GM18505 (cell line): ENCODE data around the gene MORF4L1.
"Not testable (repeated sequence)": the region's sequence is repeated elsewhere in the genome, so short reads cannot be mapped to it uniquely, and the experiment has no call there.

ENCODE experiments used
- ATAC-seq: cut with Tn5 transposase; IDR thresholded peaks from one replicate; pipeline ENCODE4 v1.9.1; 2021; ENCODE audit not compliant: unreplicated experiment
- POLR2A ChIP-seq: IDR thresholded peaks from 4 replicates; pipeline ENCODE4 v1.6.1; 2011; ENCODE audit warnings: borderline replicate concordance; ENCODE audit not compliant: insufficient read depth, insufficient read length; ENCODE audit errors: extremely low read depth

Gene MORF4L1

DNA sequence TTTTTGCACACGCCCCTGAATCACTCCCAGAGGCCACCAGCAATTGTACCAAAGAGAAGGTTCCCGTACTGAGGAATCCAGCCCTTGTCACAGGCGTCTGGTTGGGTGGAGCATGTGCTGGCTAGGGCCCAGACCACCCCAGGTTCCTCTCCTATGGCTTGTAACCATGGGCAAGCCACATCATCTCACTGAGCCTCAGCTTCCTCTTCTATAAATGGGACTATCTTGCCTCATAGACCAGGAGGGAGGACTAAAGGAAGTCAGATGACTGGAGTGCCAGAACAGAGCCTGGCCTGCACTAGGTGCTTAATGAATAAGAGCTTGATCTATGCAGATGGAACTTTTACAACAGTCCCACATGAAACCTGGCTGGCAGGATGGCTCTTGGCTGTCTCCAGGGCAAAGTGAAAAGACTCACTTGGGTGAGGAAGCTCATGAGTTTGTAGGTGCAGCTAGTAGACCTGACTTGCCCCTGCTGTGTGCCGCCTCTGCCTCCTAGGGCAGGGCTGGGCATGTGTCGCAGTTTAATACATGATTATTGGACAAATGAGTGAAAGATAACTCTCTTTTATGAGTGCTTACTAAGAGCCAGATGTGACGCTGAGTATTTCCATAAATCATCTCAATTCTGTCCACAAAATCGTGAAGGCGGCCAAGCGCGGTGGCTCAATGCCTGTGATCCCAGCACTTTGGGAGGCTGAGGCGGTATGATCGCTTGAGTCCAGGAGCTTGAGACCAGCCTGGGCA, 42.8 kb downstream of the MORF4L1 start:
- no peak for TF ChIP-seq POLR2A
- ATAC-seq: no peak

DNA sequence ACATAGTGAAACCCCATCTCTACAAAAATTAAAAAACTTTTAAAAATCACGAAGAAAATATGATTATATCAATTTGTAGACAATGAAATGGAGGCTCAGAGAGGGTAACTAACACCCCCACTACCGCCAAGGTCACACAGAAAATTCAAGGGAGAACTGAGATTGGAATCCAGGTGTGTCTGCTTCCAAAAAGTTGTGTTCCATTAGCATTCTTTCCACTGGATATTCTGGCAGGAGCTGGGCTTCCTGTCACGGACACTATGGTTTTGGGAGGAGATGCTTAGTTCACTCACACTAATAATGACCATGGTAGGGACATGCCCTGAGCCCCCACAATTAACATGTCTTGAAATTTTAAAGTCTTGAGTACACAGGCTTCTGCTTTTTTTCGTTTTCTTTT, 43.4 kb downstream of the MORF4L1 start:
- no peak for TF ChIP-seq POLR2A
- no peak for ATAC-seq

DNA sequence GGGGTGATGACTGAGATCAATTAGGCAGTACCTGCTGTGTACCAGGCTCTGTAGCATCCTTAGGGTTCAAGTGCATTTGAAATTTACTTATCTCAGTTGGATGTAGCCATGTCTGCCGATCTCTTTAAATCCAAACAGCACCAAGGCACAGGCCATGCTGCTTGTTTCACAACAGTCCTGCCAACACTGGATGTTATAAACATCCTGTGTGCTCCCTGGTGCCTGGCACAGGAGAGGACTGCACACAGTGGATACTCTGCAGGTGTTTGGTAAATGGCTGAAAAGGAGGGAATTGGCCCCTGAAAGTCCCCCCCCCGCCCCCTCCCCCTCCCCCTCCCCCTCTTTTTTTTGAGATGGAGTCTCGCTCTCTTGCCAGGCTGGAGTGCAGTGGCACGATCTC, 45.2 kb downstream of the MORF4L1 start:
- no peak for TF ChIP-seq POLR2A
- ATAC-seq: no peak

DNA sequence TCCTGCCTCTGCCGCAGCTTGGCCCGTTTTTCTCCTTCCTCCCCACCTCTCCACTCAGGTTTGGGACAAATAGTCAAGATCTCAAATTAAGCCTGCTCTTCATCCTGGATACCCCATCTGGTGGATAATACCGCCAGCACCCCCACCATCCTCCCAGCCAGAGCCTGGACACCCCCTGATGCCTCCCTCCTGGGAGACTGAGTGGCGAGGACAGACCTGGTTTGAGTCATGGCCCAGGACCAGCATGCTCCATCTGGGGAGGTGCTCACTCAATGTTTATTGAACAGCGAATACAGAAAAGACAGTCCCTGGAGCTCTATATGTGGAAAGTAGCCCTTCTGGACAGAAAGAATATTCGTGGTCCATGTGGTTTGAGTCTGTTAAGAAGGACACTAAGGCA, 48.8 kb downstream of the MORF4L1 start:
- no peak for ATAC-seq
- TF ChIP-seq POLR2A: peak; percentile 45

DNA sequence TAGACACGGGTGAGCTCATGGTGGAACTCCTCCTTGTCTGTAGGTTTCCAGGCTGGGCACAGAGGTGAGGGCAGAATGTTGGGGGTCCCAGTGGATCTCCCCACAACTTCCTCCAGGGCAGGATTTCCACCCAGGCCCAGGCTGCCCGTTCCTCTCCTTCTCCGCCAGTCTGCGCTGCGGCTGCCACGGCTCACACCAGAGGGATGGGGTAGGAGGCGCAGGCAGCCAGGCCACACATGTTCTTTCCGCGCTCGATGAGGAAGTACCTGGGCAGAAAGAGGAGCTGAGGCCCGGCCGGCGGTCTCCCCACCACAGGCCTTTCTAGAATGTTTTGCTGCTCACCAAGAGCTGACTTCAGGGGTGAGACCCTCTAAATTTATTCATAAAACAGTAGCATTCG, 49.2 kb downstream of the MORF4L1 start:
- no peak for ATAC-seq
- peak; percentile 1 for TF ChIP-seq POLR2A

DNA sequence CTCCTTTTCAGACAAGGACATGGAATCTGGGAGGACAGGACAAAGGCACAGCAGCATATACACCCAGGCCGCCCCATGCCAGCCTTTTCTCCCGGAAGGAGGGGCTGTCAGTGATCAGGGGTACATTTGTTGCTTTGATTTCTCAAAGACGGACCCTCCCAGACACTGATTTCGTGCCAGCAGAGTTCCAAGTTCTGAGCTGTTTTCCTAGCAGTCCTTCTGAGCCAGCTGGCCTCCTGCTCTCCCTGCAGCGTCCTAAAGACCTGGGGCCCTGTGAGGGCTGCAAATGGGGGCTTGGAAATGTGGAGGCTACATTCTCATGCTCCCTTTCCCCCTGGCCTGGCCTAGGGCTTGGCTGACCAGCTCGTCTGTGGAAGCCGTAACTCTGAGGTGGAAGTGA, 49.8 kb downstream of the MORF4L1 start:
- no peak for ATAC-seq
- peak; percentile 33 for TF ChIP-seq POLR2A

DNA sequence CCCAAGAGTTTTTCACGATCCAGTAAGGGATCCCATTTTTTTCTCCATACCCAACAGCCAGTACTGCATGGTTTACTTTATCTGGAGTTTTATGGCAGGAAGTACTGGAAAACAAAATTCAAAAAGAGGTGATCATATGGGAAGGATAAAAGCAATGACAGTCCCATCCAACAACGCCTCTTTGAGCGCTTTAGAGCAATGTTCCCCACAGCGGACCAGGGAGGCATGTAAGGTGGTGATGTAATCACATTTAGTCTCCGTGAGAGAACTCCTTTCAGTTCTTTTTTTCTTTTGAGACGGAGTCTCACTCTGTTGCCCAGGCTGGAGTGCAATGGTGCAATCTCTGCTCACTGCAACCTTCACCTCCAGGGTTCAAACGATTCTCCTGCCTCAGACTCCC, 50.3 kb downstream of the MORF4L1 start:
- no peak for TF ChIP-seq POLR2A
- ATAC-seq: no peak

DNA sequence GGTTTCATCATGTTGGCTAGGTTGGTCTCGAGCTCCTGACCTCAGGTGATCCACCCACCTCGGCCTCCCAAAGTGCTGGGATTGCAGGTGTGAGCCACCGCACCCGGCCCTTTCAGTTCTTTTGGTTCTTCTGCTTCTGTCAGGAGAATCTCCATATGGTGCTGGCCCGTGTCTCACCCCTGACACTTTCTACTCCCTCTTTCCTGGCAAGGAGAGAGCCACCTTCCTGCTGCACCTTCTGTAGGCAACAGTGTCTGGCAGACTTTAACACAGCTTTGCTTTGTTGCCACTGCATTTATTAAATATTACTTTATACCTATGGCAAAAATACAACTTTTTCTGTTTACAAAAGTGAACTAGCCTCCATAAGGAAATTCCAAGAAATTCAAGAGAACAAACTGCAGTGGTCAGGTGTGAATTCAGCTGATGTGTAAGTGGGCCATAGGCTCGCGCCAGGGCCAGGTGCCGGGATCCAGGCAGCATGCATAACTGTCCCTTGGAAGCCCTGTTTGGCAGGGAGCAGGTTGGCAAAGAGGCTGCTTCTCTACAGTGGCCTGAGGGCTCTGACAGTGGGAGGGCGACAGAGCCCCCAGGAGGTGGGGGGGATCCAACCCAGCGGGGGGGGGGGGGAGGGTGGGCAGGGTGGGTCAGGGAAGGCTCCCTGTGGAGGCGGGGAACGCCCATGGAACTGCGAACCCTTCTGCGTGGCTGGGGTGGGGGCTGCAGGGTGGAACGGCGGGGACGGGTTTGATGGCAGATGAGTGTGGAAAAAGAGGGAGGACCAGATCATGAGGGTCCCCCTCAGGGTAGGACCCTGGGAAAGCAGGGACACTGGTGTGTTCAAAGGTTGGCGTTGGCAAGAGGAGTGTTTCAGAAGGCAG, 51.0 kb downstream of the MORF4L1 start:
- ATAC-seq: no peak
- no peak for TF ChIP-seq POLR2A

DNA sequence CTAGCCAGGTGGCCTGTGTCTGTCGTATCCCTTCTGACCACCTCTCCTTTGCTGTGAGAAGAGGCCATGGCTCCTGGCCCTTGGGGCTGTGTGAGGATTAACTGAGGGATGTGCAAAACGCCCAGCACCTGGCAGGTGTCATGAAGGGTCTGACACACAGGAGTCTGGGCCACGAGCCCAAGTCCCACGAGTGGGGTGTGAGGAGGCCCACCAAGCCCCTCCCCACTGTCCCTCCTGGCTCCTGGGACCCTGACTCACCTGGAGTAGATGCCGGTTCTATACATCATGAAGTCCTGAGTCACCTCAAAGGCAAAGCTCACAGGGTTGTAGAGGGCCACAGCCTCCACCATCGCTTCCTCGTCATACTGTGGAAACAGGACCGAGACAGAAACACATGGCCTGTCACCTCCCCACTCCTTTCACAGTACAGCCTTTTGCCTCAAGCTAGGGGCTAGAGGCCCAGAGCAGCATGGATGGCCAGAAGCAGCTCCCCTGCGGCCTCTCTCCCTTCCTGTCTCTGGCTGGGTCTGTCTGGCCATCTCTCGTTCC, 52.5 kb downstream of the MORF4L1 start:
- no peak for ATAC-seq
- TF ChIP-seq POLR2A: no peak

DNA sequence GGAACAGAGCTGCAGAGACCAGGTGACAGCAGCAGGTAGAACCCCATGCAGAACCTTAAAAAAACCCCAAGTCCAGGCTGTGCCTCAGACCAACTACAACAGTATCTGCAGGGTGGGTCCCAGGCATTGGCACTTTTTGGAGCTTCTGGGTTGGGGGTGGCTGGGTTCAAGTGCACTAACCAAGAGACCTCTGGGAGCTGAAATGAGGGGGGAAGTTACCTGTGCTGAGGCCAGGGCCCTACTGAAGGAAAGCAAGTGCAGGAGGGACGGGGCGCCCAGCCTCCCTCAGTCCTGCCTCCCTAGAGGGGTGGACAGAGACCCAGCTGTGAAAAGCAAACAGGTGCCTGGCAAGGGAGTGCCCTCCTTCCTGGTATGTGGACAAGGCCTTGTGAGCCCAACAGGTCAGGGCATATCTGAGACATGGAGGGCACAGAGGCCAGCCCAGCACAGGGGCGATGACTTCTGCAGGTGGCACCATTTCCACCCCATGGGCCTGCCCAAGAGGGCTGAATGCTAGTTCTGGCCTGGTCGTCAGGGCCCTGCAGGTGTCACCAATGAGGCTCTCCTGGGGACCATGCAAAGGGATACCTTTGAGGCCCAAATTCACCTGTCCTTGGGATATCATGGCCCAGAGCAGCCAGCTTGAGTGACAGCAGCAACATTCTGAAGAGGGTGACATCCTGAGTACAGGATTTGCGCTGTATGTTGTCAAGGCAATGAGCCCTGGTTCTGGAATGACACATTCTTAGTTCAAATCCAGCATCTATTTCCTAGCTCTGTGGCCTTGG, 53.5 kb downstream of the MORF4L1 start:
- no peak for TF ChIP-seq POLR2A
- no peak for ATAC-seq

DNA sequence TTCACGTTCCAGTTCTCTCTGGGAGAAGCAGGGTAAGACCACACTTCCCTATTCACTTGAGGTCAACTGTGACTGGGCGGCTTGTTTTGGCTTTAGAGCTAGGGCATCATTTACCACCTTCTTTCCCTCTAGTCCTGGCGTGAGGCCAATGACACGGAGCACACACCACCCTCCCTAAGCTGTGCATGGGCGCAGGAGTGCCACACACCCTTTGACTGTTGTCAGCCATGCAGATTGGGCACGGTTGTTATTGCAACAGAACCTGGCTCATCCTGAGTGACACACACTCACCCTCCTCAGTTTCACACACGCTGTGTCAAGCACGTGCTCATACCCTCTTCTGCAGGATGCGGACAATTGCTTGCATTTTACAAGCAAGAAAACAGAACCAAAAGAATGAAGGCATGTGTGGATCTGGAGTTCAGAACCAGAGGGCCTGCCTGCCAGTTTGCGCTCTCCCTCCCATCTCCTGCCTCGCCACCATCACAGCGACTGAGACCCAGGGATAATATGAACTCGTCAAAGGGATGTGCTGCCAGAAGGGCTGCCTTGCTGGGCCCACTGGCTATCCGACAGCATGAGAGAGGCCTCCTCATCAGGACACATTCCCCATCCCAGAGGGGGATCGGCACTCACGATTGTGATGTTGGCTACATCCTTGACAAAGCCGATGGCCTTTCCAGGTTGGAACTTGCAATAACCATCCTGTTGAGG, 54.5 kb downstream of the MORF4L1 start:
- ATAC-seq: no peak
- no peak for TF ChIP-seq POLR2A

DNA sequence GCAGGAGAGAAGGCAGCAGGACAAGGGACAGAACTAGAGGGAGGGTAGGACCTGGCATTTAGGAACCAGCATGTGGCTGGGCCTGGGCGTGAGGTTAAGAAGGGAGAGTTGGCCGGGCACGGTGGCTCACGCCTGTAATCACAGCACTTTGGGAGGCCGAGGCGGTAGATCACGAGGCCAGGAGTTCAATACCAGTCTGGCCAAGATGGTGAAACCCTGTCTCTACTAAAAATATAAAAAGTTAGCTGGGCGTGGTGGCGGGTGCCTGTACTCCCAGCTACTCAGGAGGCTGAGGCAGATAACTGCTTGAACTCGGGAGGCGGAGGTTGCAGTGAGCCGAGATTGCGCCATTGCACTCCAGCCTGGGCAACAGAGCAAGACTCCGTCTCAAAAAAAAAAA, 55.5 kb downstream of the MORF4L1 start:
- not testable (repeated sequence) for ATAC-seq

DNA sequence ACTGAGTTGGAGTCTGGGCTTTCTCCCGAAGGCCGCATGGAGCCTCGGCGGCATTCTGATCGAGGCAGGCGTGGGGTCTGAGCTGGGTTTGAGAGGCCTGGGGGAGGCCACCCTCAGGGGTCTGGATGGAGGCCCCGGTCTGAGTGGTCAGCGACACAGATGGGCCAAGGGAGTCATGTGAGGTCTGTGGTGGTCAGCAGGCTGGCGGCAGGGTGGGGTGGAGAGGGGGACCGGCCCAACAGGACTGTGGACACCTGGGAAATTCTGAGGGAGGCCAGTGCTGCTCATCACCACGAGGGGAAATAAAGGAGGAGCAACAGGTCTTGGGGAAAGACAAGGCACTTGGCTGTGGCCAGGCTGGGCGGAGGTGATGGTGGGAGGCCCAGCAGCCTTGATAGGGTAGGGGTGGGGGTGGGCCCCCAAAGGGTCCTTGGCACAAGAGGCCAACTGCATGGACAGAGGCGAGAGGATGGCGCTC, 56.0 kb downstream of the MORF4L1 start:
- no peak for ATAC-seq
- TF ChIP-seq POLR2A: no peak

DNA sequence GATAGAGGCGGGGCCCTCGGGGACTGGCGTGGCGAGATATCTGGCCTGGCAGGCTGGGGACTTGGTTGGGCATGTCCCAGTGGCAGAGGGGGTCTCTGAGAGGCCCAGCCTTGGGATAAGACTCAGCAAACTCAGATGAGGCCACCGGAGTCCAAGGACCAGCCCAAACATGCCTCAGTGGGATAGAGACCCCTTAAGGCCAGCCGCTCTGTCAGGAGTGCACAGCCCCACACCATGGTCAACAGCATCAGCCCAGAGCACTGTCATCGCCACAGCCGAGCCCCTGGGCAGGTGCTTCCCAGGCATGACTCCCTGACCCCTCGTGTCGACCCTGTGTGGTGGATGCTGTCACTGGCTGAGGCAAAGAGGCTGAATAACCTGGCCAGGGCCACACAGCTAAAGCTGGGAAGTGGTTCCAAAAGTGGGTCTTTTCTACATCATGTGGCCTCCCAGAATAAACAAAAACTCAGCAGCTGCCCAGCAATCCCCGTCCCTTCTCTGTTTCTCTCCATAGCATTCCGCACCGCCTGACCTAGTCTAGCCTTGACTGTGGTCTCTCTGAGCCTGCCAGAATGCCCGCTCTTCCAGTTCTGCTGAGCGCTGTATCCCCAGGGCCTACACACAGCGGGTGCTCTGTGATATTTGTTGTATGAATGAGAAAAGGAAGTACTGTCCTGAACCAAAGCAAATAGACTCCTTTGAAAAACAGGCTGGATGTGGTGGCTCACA, 57.0 kb downstream of the MORF4L1 start:
- peak; percentile 21 for TF ChIP-seq POLR2A
- ATAC-seq: no peak
